ENCODE measurements around the gene RPL29. TPM values are rescaled to one million over a fixed set of nuclear protein-coding genes. Genes with fewer than 3 reads are reported as not detected.

The RPL29 gene
- total RNA-seq, 1 experiment from 2014 or later: 995 TPM

GRCh38 chr3:52039426-52039825, 43.7 kb upstream of the RPL29 start:
- intact Hi-C loops (cut with micrococcal nuclease; ENCODE audit: unreplicated experiment): no loop called here
- Mint-ChIP-seq H3K27me3 (ENCODE audit: insufficient read depth, unreplicated experiment) (no peaks in the 10 kb centered on the region), H3K4me3 (ENCODE audit: unreplicated experiment) (no peak overlapping the region), H3K36me3 (ENCODE audit: insufficient read depth, unreplicated experiment) (no peaks in the 10 kb centered on the region), H3K27ac (ENCODE audit: unreplicated experiment) (no peak overlapping the region), H3K4me1 (ENCODE audit: low read depth, unreplicated experiment) (no peaks in the 10 kb centered on the region), H3K9me3 (ENCODE audit: unreplicated experiment) (no peaks in the 10 kb centered on the region)
- BruUV-seq (replicated peaks): no TSS peak
- ChIA-PET POLR2A (no interaction called here), CTCF (interaction anchor here (1.0 kb wide), 1 partner anchor 35 kb away, joined by 4 read pairs; no protein-coding TSS in a partner anchor)
- Histone ChIP-seq H3K9me3 (no peaks in the 10 kb centered on the region), H3K4me3 (ENCODE audit: low read depth, low read length) (no peak overlapping the region), H3K36me3 (ENCODE audit: control insufficient read depth, insufficient read depth, low read length) (no peaks in the 10 kb centered on the region), H3K27me3 (replicated peaks; ENCODE audit: control insufficient read depth, insufficient read depth, low read length) (no peaks in the 10 kb centered on the region), H3K4me1 (peaks cover 3% of the 10 kb centered on the region; the same call in 1 of the 2 replicates)
- no peak for DNase-seq
- TF ChIP-seq CTCF (IDR thresholded peaks at IDR 0.05; ENCODE audit: insufficient read depth in 1 of 2, low read depth in 1 of 2, low read length in 1 of 2, severe bottlenecking in 1 of 2, unreplicated experiment in 1 of 2): no peak

GRCh38 chr3:52038227-52038626, 42.5 kb upstream of the RPL29 start:
- Mint-ChIP-seq H3K27ac (ENCODE audit: unreplicated experiment) (no peak overlapping the region), H3K4me1 (ENCODE audit: low read depth, unreplicated experiment) (no peaks in the 10 kb centered on the region), H3K9me3 (ENCODE audit: unreplicated experiment) (no peaks in the 10 kb centered on the region), H3K36me3 (ENCODE audit: insufficient read depth, unreplicated experiment) (no peaks in the 10 kb centered on the region), H3K4me3 (ENCODE audit: unreplicated experiment) (no peak overlapping the region), H3K27me3 (ENCODE audit: insufficient read depth, unreplicated experiment) (no peaks in the 10 kb centered on the region)
- CTCF ChIA-PET: interaction anchor here (1.0 kb wide), 1 partner anchor 34 kb away, joined by 4 read pairs; no protein-coding TSS in a partner anchor
- POLR2A ChIA-PET: no interaction called here
- no peaks in the 10 kb centered on the region for H3K36me3 ChIP-seq (ENCODE audit: control insufficient read depth, insufficient read depth, low read length)
- TF ChIP-seq CTCF (IDR thresholded peaks at IDR 0.05; ENCODE audit: insufficient read depth in 1 of 2, low read depth in 1 of 2, low read length in 1 of 2, severe bottlenecking in 1 of 2, unreplicated experiment in 1 of 2): no peak
- intact Hi-C loops (cut with micrococcal nuclease; ENCODE audit: unreplicated experiment): no loop called here
- H3K27me3 ChIP-seq (replicated peaks; ENCODE audit: control insufficient read depth, insufficient read depth, low read length): no peaks in the 10 kb centered on the region
- BruUV-seq (replicated peaks): no TSS peak
- H3K4me3 ChIP-seq (ENCODE audit: low read depth, low read length): no peak overlapping the region
- H3K9me3 ChIP-seq: no peaks in the 10 kb centered on the region
- no peak for DNase-seq
- peaks cover 13% of the 10 kb centered on the region; the same call in 1 of the 2 replicates for H3K4me1 ChIP-seq

- POLR2A ChIA-PET: no interaction called here
- no peak for TF ChIP-seq CTCF (IDR thresholded peaks at IDR 0.05; ENCODE audit: insufficient read depth in 1 of 2, low read depth in 1 of 2, low read length in 1 of 2, severe bottlenecking in 1 of 2, unreplicated experiment in 1 of 2)
- BruUV-seq (replicated peaks): no TSS peak
- no peak overlapping the region for H3K27ac Mint-ChIP-seq (ENCODE audit: unreplicated experiment)
- no peak overlapping the region for H3K4me3 ChIP-seq (ENCODE audit: low read depth, low read length)
- no peaks in the 10 kb centered on the region for H3K9me3 ChIP-seq
- H3K27me3 Mint-ChIP-seq (ENCODE audit: insufficient read depth, unreplicated experiment): no peaks in the 10 kb centered on the region
- H3K4me1 ChIP-seq: peaks cover 13% of the 10 kb centered on the region; the same call in 1 of the 2 replicates
- no peaks in the 10 kb centered on the region for H3K36me3 Mint-ChIP-seq (ENCODE audit: insufficient read depth, unreplicated experiment)
- intact Hi-C loops (cut with micrococcal nuclease; ENCODE audit: unreplicated experiment): no loop called here
- H3K4me1 Mint-ChIP-seq (ENCODE audit: low read depth, unreplicated experiment): no peaks in the 10 kb centered on the region
- no peak overlapping the region for H3K4me3 Mint-ChIP-seq (ENCODE audit: unreplicated experiment)
- H3K27me3 ChIP-seq (replicated peaks; ENCODE audit: control insufficient read depth, insufficient read depth, low read length): no peaks in the 10 kb centered on the region
- no peaks in the 10 kb centered on the region for H3K36me3 ChIP-seq (ENCODE audit: control insufficient read depth, insufficient read depth, low read length)
- H3K9me3 Mint-ChIP-seq (ENCODE audit: unreplicated experiment): no peaks in the 10 kb centered on the region
- CTCF ChIA-PET: interaction anchor here (1.2 kb wide), 1 partner anchor 86 kb away, joined by 3 read pairs; no protein-coding TSS in a partner anchor
- DNase-seq: no peak
These were observed 41.6 kb upstream of the RPL29 start for GRCh38 chr3:52037291-52037690.
